ENCODE results near the gene ZNF326.

- no peak for TF ChIP-seq CTCF (IDR thresholded peaks at IDR 0.05; ENCODE audit: insufficient read depth, low read length, poor library complexity, severe bottlenecking)
- TF ChIP-seq EZH2phosphoT487 (conservative IDR thresholded peaks at IDR 0.05; ENCODE audit: low read length), result no peak
These were observed 44.7 kb downstream of the ZNF326 start for GRCh38 chr1:90039652-90040051.
